Caco-2 (cell line): Measurements from ENCODE around the gene CNPY4. TPM values are rescaled to one million over a fixed set of nuclear protein-coding genes. Genes with fewer than 3 reads are reported as not detected.

Experiments used
- BruUV-seq: library from RNA; stranded (reverse); fragments of 400-500 nt; replicated peaks from 2 replicates; lab custom pipeline; 2021; lab: Mats Ljungman, UMichigan
- CTCF ChIA-PET: fragments of 300-600 bp; sonication (Branson Sonifier 250); formaldehyde crosslinking; loops from one replicate; lab custom pipeline; 2022; ENCODE audit warnings: antibody characterized with exemption; lab: Charles Lee
- POLR2A ChIA-PET: fragments of 300-600 bp; sonication (Branson Sonifier 250); formaldehyde crosslinking; loops from one replicate; lab custom pipeline; 2022; ENCODE audit warnings: antibody characterized with exemption; lab: Charles Lee
- DNase-seq, 2 experiments: peaks; one replicate each; pipeline versions ENCODE4 v3.0.0 to v3.0.0-alpha.2; 2020 to 2022
- H3K27me3 ChIP-seq: replicated peaks from 2 replicates; pipeline ENCODE4 v1.6.0; 2011; ENCODE audit warnings: low read length; ENCODE audit not compliant: control insufficient read depth, insufficient read depth
- H3K36me3 ChIP-seq: 2 replicates; pipeline ENCODE4 v1.5.1; 2011; ENCODE audit warnings: low read length; ENCODE audit not compliant: control insufficient read depth, insufficient read depth
- H3K4me1 ChIP-seq: fragments of 250-450 bp; sonication (Bioruptor Pico); 2 replicates; pipeline ENCODE4 v1.5.1; 2020; ENCODE audit warnings: mild to moderate bottlenecking
- H3K4me3 ChIP-seq: 2 replicates; pipeline ENCODE4 v1.5.1; 2011; ENCODE audit warnings: low read depth, mild to moderate bottlenecking, control low read depth, low read length
- H3K9me3 ChIP-seq: fragments of 250-450 bp; sonication (Bioruptor Pico); 2 replicates; pipeline ENCODE4 v1.5.1; 2020; ENCODE audit warnings: mild to moderate bottlenecking, moderate library complexity
- H3K27ac Mint-ChIP-seq: one replicate; pipeline ENCODE4 v1.8.0; 2022; ENCODE audit warnings: mixed read lengths; ENCODE audit not compliant: unreplicated experiment
- H3K27me3 Mint-ChIP-seq: one replicate; pipeline ENCODE4 v1.8.0; 2022; ENCODE audit warnings: mixed read lengths; ENCODE audit not compliant: insufficient read depth, unreplicated experiment
- H3K36me3 Mint-ChIP-seq: one replicate; pipeline ENCODE4 v1.8.0; 2022; ENCODE audit warnings: mild to moderate bottlenecking, mixed read lengths; ENCODE audit not compliant: insufficient read depth, unreplicated experiment
- H3K4me1 Mint-ChIP-seq: one replicate; pipeline ENCODE4 v1.8.0; 2022; ENCODE audit warnings: low read depth, mixed read lengths; ENCODE audit not compliant: unreplicated experiment
- H3K4me3 Mint-ChIP-seq: one replicate; pipeline ENCODE4 v1.8.0; 2022; ENCODE audit warnings: mild to moderate bottlenecking, moderate library complexity, mixed read lengths; ENCODE audit not compliant: unreplicated experiment
- H3K9me3 Mint-ChIP-seq: one replicate; pipeline ENCODE4 v1.8.0; 2022; ENCODE audit warnings: mixed read lengths; ENCODE audit not compliant: unreplicated experiment
- CTCF ChIP-seq, 2 experiments: fragments of 200-600 bp in 1 of 2; IDR thresholded peaks; 1 replicate in 1 of 2; 2 replicates in 1 of 2; pipeline versions ENCODE4 v1.5.1 to v1.8.0; 2011 to 2022; ENCODE audit warnings: antibody characterized with exemption in 1 of 2, control low read depth in 1 of 2, inconsistent platforms in 1 of 2, low read depth in 1 of 2, low read length in 1 of 2, mild to moderate bottlenecking in 1 of 2, moderate library complexity in 1 of 2; ENCODE audit not compliant: insufficient read depth in 1 of 2, severe bottlenecking in 1 of 2, unreplicated experiment in 1 of 2
- intact Hi-C: fragments of 100-400 bp; cut with micrococcal nuclease; formaldehyde crosslinking; loops from one replicate; pipeline ENCODE4 v1.10.0; 2022; ENCODE audit not compliant: unreplicated experiment
- total RNA-seq: library from RNA; stranded (reverse); gene quantifications from 2 replicates; pipeline ENCODE4 v1.2.3, GENCODE V29; 2022

The CNPY4 gene
- total RNA-seq, 1 experiment from 2014 or later = 10.1 TPM

- ChIA-PET POLR2A (interaction anchor here (0.6 to 2.1 kb wide), 4 partner anchors 22 to 122 kb away, joined by 3 to 23 read pairs (median 4); partner anchors contain the start of genes AP4M1, LAMTOR4 and MCM7), CTCF (no interaction called here)
- Histone ChIP-seq H3K27me3 (no peaks in the 10 kb centered on the region), H3K36me3 (no peaks in the 10 kb centered on the region), H3K4me1 (peaks cover 20% of the 10 kb centered on the region), H3K9me3 (no peaks in the 10 kb centered on the region), H3K4me3 (peak overlapping the region; percentile 95)
- intact Hi-C loops = no loop called here
- H3K27ac Mint-ChIP-seq = peak overlapping the region; percentile 99
- DNase-seq = no peak
- peaks cover 23% of the 10 kb centered on the region for H3K36me3 Mint-ChIP-seq
- no peaks in the 10 kb centered on the region for H3K9me3 Mint-ChIP-seq
- peaks cover 17% of the 10 kb centered on the region for H3K4me1 Mint-ChIP-seq
- no peak for TF ChIP-seq CTCF (IDR thresholded peaks at IDR 0.05; ENCODE audit: insufficient read depth in 1 of 2, low read depth in 1 of 2, low read length in 1 of 2, severe bottlenecking in 1 of 2, unreplicated experiment in 1 of 2)
- no peaks in the 10 kb centered on the region for H3K27me3 Mint-ChIP-seq
- H3K4me3 Mint-ChIP-seq = peak overlapping the region; percentile 99
- BruUV-seq = TSS peak; percentile 79
These were observed 7.0 kb downstream of the CNPY4 start for GRCh38 chr7:100126239-100126930.

GRCh38 chr7:100126931-100127865 lies 7.8 kb downstream of the CNPY4 start, which contains the start of gene MBLAC1:
Gene MBLAC1, plus strand, starts transcription at chr7:100126967. Its CDS starts 429 bp downstream, at chr7:100127396.
- Histone ChIP-seq H3K4me1 (peaks cover 20% of the 10 kb centered on the region), H3K9me3 (no peaks in the 10 kb centered on the region), H3K4me3 (peak within 1 kb of the TSS; percentile 95), H3K36me3 (no peaks in the 10 kb centered on the region), H3K27me3 (no peaks in the 10 kb centered on the region)
- Mint-ChIP-seq H3K36me3 (peaks cover 28% of the 10 kb centered on the region), H3K27me3 (no peaks in the 10 kb centered on the region), H3K27ac (peak within 1 kb of the TSS; percentile 99), H3K4me3 (peak within 1 kb of the TSS; percentile 99), H3K9me3 (no peaks in the 10 kb centered on the region), H3K4me1 (peaks cover 23% of the 10 kb centered on the region)
- intact Hi-C loops = loop anchor here (1.0 kb wide), 1 partner anchor 8 kb away; the partner anchor contains the start of genes CNPY4 and TAF6
- POLR2A ChIA-PET = interaction anchor here (0.6 to 2.1 kb wide), 4 partner anchors 22 to 30 kb away, joined by 3 to 23 read pairs (median 6); partner anchors contain the start of genes AP4M1, LAMTOR4 and MCM7
- no TSS peak for BruUV-seq
- CTCF ChIA-PET = interaction anchor here (0.6 kb wide), 1 partner anchor 13 kb away, joined by 3 read pairs; no protein-coding TSS in a partner anchor
- no peak for TF ChIP-seq CTCF (IDR thresholded peaks at IDR 0.05; ENCODE audit: insufficient read depth in 1 of 2, low read depth in 1 of 2, low read length in 1 of 2, severe bottlenecking in 1 of 2, unreplicated experiment in 1 of 2)
- DNase-seq = peak; percentile 94
